Uterus (tissue), 4 donors: ENCODE measurements around the gene ARHGEF1. TPM values are rescaled to one million over a fixed set of nuclear protein-coding genes. Genes with fewer than 3 reads are reported as not detected.

Source experiments
- DNase-seq, 2 donors: peaks; one replicate each; pipeline ENCODE4 v3.0.0-alpha.2; 2019 to 2020
- H3K27ac ChIP-seq, 2 donors: fragments of 200-600 bp; sonication (generic); 1 replicate in 1 of 2; 2 replicates in 1 of 2; pipeline ENCODE4 v1.5.1; 2016 to 2018
- H3K27me3 ChIP-seq, 2 donors: fragments of 200-600 bp; sonication (generic); one replicate each; pipeline ENCODE4 v1.5.1; 2018 to 2019; ENCODE audit warnings: control low read depth in 1 of 2
- H3K36me3 ChIP-seq, 2 donors: fragments of 200-600 bp; sonication (generic); one replicate each; pipeline ENCODE4 v1.5.1; 2019; ENCODE audit warnings: control low read depth in 1 of 2
- H3K4me1 ChIP-seq, 2 donors: fragments of 200-600 bp; sonication (generic); one replicate each; pipeline ENCODE4 v1.5.1; 2018 to 2019; ENCODE audit warnings: control low read depth in 1 of 2
- H3K4me3 ChIP-seq, 2 donors: fragments of 200-600 bp; sonication (generic); 1 replicate in 1 of 2; 2 replicates in 1 of 2; pipeline ENCODE4 v1.5.1; 2018 to 2019; ENCODE audit warnings: mild to moderate bottlenecking in 1 of 2
- H3K9me3 ChIP-seq, 2 donors: fragments of 200-600 bp; sonication (generic); one replicate each; pipeline ENCODE4 v1.5.1; 2019; ENCODE audit warnings: control low read depth in 1 of 2
- POLR2A ChIP-seq, 2 donors: fragments of 450-650 bp; IDR thresholded peaks; one replicate each; pipeline ENCODE4 v1.6.1; 2016; ENCODE audit warnings: antibody characterized with exemption in 2 of 2, mild to moderate bottlenecking in 1 of 2, moderate library complexity in 1 of 2
- intact Hi-C: fragments of 100-400 bp; cut with DNase I; formaldehyde crosslinking; loops from one replicate; pipeline ENCODE4 v1.15.1; 2023; ENCODE audit warnings: low total_unique reads
- total RNA-seq, 4 donors: library from RNA; depleted of rRNA in 3 of 4; stranded (reverse); fragments of >200 nt in 3 of 4; gene quantifications; one replicate each; pipeline versions ENCODE4 v1.1.0 to v1.2.4, GENCODE V29; 2014 to 2023
- TF ChIP-seq, protein P1 (sequence below), 4 experiments: fragments of 200-600 bp in 2 of 4; fragments of 450-650 bp in 2 of 4; sonication (generic) in 2 of 4; IDR thresholded peaks; one replicate each; pipeline ENCODE4 v1.5.1; 2016 to 2019; ENCODE audit warnings: antibody characterized with exemption in 4 of 4, mild to moderate bottlenecking in 2 of 4, moderate library complexity in 1 of 4
- donor health status: DM: yes; HTN: yes; CAD: no.

The ARHGEF1 gene
- total RNA-seq, 4 donors from 2014 or later, result 13.5 to 118 (median 37.1) TPM

DNA sequence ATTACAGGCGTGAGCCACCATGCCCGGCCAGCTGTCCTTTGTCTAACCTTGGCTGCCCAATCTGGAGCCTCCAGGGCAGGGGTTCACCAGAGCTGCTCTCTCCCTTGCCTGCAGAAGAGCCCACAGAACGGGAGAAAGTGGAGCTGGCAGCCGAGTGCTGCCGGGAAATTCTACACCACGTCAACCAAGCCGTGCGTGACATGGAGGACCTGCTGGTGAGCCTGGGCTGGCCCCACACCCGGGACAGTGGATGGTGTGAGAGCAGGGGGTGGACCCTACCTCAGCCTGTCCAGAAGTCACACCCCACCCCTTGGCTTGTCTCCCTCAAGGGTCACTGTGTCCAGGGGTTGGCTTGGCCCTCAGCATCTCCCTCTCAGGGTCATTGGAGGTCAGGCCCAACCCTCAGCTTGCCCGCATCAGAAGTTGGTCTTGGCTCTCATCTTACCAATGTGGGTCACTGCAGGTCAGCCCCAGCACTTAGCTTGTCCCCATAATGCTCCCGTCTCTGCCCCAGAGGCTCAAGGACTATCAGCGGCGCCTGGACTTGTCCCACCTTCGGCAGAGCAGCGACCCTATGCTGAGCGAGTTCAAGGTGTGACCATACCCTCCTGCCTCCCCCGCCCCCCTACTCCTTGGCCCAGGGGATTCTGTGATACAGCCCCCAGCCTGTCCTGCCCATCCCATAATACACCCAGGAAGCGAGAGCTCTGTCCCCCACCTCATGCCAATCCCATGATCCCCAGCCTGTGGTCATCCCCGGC is 20.4 kb downstream of the ARHGEF1 start:
- Histone ChIP-seq H3K4me1 (no peaks in the 10 kb centered on the region), H3K27me3 (no peaks in the 10 kb centered on the region), H3K4me3 (no peak overlapping the region), H3K27ac (no peak overlapping the region), H3K9me3 (no peaks in the 10 kb centered on the region), H3K36me3 (no peaks in the 10 kb centered on the region)
- intact Hi-C loops, result no loop called here
- TF ChIP-seq, protein P1, sequence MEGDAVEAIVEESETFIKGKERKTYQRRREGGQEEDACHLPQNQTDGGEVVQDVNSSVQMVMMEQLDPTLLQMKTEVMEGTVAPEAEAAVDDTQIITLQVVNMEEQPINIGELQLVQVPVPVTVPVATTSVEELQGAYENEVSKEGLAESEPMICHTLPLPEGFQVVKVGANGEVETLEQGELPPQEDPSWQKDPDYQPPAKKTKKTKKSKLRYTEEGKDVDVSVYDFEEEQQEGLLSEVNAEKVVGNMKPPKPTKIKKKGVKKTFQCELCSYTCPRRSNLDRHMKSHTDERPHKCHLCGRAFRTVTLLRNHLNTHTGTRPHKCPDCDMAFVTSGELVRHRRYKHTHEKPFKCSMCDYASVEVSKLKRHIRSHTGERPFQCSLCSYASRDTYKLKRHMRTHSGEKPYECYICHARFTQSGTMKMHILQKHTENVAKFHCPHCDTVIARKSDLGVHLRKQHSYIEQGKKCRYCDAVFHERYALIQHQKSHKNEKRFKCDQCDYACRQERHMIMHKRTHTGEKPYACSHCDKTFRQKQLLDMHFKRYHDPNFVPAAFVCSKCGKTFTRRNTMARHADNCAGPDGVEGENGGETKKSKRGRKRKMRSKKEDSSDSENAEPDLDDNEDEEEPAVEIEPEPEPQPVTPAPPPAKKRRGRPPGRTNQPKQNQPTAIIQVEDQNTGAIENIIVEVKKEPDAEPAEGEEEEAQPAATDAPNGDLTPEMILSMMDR (IDR thresholded peaks at IDR 0.05), result no peak
- no peak for TF ChIP-seq POLR2A (IDR thresholded peaks at IDR 0.05)
- DNase-seq, result no peak

DNA sequence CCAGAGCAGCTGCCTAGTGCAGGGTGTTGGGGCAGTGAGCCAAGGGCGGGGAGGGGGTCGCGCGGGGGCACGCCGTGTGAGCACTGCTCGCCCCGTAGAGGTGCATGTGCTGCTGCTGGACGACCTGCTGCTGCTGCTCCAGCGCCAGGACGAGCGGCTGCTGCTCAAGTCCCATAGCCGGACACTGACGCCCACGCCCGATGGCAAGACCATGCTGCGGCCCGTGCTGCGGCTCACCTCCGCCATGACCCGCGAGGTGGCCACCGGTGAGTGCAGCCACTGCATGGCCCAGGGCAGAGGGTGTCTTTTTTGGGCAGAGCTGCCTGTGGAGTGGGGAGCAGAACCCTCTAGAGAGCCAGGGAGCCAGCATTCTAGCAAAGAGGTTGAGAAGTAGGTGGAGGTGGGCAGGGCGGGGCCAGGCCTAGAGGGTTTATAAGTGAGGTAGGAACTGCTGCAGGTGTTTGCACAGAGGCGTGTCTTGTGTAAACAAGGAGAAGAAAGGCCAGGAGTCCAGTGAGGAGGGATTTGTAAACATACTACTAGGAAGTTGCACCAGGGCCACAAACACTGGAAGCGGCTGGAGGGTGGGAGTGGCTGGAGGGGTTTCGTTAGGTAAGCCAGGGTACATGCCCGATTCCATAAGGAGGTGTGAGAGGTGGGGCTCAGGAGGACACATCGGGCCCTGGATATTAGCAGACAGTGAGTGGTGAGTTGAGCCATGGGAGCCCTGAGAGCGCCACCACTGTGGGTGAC is 21.3 kb downstream of the ARHGEF1 start:
- H3K27me3 ChIP-seq, result no peaks in the 10 kb centered on the region
- H3K27ac ChIP-seq, result no peak overlapping the region
- no peaks in the 10 kb centered on the region for H3K4me1 ChIP-seq
- no peaks in the 10 kb centered on the region for H3K9me3 ChIP-seq
- no peak for DNase-seq
- TF ChIP-seq POLR2A (IDR thresholded peaks at IDR 0.05), result no peak
- TF ChIP-seq, protein P1 (IDR thresholded peaks at IDR 0.05), result no peak
- no peak overlapping the region for H3K4me3 ChIP-seq
- intact Hi-C loops, result no loop called here
- no peaks in the 10 kb centered on the region for H3K36me3 ChIP-seq

DNA sequence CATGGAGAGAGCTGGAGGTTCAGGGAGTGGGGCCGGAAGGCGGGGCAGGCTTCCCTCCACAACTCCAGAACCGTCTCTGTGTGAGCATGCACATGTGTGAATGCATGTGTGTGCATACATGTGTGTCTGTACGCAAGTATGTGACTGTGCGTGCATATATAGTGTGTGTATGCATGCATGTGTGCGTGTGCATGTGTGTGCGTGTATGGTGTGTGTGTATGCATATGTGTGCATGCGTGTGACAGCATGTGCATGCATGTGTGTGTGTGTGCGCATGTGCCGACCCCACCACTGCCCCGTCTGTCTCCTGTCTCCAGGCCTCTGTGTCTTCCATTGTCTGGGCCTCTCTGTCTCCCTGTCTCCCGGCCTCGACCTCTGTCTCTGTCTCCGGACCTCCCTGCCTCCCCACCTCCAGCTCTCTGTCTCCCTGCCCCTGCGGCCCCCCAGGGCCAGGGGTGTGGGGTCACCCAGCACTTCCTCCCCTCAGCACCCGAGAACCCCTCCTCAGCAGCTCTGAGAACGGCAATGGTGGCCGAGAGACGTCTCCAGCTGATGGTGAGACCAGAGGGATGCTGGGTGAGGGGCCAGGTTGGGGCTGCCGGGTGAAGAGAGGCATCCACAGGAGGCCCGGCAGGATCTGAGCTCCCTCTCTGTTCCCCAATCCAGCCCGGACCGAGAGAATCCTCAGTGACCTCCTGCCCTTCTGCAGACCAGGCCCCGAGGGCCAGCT is 22.5 kb downstream of the ARHGEF1 start:
- no peaks in the 10 kb centered on the region for H3K4me1 ChIP-seq
- H3K27ac ChIP-seq, result no peak overlapping the region
- no peaks in the 10 kb centered on the region for H3K9me3 ChIP-seq
- H3K4me3 ChIP-seq, result no peak overlapping the region
- TF ChIP-seq POLR2A (IDR thresholded peaks at IDR 0.05), result no peak
- TF ChIP-seq, protein P1 (IDR thresholded peaks at IDR 0.05), result no peak
- intact Hi-C loops, result no loop called here
- no peak for DNase-seq
- no peaks in the 10 kb centered on the region for H3K36me3 ChIP-seq
- no peaks in the 10 kb centered on the region for H3K27me3 ChIP-seq

DNA sequence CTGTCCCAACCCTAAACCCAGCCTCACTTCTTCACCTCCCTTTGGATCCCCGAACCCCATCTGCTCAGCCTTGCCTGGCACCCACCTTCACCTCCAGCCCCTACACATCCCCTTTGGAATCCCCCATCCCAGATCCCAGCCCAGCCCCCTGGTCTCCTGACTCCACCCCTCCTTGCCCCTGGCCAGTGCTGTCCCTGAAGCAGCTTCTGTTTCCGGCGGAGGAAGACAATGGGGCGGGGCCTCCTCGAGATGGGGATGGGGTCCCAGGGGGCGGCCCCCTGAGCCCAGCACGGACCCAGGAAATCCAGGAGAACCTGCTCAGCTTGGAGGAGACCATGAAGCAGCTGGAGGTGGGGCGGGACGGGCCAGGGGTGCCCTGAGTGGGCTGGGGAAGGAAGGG is 23.3 kb downstream of the ARHGEF1 start:
- TF ChIP-seq, protein P1 (IDR thresholded peaks at IDR 0.05), result no peak
- TF ChIP-seq POLR2A (IDR thresholded peaks at IDR 0.05), result no peak
- H3K9me3 ChIP-seq, result no peaks in the 10 kb centered on the region
- no peaks in the 10 kb centered on the region for H3K36me3 ChIP-seq
- intact Hi-C loops, result no loop called here
- no peak for DNase-seq
- no peaks in the 10 kb centered on the region for H3K4me1 ChIP-seq
- H3K27ac ChIP-seq, result no peak overlapping the region
- no peak overlapping the region for H3K4me3 ChIP-seq
- H3K27me3 ChIP-seq, result no peaks in the 10 kb centered on the region
